ENCODE results near the gene HMG20A. TPM values are rescaled to one million over a fixed set of nuclear protein-coding genes. Genes with fewer than 3 reads are reported as not detected.

HMG20A gene
- total RNA-seq, 1 experiment from 2014 or later, result 60.2 TPM

DNA sequence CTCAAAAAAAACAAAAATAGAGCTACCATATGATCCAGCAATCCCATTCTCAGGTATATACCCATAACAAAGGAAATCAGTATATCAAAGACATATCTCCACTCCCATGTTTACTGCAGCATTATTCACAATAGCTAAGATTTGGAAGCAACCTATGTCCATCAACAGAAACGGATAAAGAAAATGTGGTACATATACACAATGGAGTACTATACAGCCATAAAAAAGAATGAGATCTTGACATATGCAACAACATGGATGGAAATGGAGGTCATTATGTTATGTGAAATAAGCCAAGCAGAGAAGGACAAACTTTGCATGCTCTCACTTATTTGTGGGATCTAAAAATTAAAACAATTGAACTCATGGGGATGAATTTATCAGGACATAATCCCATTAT, 20.4 kb upstream of the HMG20A start:
- H4K20me1 ChIP-seq (ENCODE audit: control insufficient read depth, insufficient read depth, insufficient read length), result no peaks in the 10 kb centered on the region
- H3K27ac ChIP-seq (ENCODE audit: insufficient read length, low read depth, low read length), result no peak overlapping the region
- TF ChIP-seq, protein P1, sequence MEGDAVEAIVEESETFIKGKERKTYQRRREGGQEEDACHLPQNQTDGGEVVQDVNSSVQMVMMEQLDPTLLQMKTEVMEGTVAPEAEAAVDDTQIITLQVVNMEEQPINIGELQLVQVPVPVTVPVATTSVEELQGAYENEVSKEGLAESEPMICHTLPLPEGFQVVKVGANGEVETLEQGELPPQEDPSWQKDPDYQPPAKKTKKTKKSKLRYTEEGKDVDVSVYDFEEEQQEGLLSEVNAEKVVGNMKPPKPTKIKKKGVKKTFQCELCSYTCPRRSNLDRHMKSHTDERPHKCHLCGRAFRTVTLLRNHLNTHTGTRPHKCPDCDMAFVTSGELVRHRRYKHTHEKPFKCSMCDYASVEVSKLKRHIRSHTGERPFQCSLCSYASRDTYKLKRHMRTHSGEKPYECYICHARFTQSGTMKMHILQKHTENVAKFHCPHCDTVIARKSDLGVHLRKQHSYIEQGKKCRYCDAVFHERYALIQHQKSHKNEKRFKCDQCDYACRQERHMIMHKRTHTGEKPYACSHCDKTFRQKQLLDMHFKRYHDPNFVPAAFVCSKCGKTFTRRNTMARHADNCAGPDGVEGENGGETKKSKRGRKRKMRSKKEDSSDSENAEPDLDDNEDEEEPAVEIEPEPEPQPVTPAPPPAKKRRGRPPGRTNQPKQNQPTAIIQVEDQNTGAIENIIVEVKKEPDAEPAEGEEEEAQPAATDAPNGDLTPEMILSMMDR (conservative IDR thresholded peaks at IDR 0.05), result no peak
- no peak overlapping the region for H2AK5ac ChIP-seq (ENCODE audit: insufficient read length, low read length)
- no peaks in the 10 kb centered on the region for H3K4me1 ChIP-seq (ENCODE audit: insufficient read depth, low read length)
- H2BK120ac ChIP-seq (ENCODE audit: low read depth, low read length, poor library complexity, severe bottlenecking), result no peak overlapping the region
- H2BK20ac ChIP-seq (ENCODE audit: low read depth, low read length, poor library complexity, severe bottlenecking), result no peak overlapping the region
- peaks cover 3% of the 10 kb centered on the region; the same call in 1 of the 2 replicates for H3K79me2 ChIP-seq (ENCODE audit: insufficient read depth, low read length)
- H3K9me3 ChIP-seq (ENCODE audit: control insufficient read depth, low read depth, low read length), result no peaks in the 10 kb centered on the region
- no peak overlapping the region for H3K4me2 ChIP-seq (ENCODE audit: insufficient read depth, insufficient read length, low read length)
- Mint-ChIP-seq H3K27ac (no peak overlapping the region), H3K4me3 (no peak overlapping the region), H3K27me3 (ENCODE audit: low read depth) (no peaks in the 10 kb centered on the region), H3K4me1 (peaks cover 1 to 5% of the 10 kb centered on the region in 2 experiments), H3K36me3 (ENCODE audit: insufficient read depth in 1 of 3, low read depth in 3 of 3) (peaks cover 20 to 52% (median 26%) of the 10 kb centered on the region in 3 experiments), H3K9me3 (peaks cover 38 to 39% of the 10 kb centered on the region in 2 experiments)
- no peak overlapping the region for H4K8ac ChIP-seq (replicated peaks; ENCODE audit: insufficient read length, low read depth, low read length)
- H3K27me3 ChIP-seq (ENCODE audit: insufficient read depth, low read length), result no peaks in the 10 kb centered on the region
- no peak overlapping the region for H3K4ac ChIP-seq (ENCODE audit: low read depth, low read length)
- no peak overlapping the region for H2AFZ ChIP-seq (ENCODE audit: low read length)
- DNase-seq, result no peak
- H3T11ph ChIP-seq (ENCODE audit: low read length), result no peak overlapping the region
- H3K23ac ChIP-seq (ENCODE audit: insufficient read length, low read depth, low read length), result no peak overlapping the region
- H3K79me1 ChIP-seq (ENCODE audit: insufficient read depth, low read depth, low read length, poor library complexity, severe bottlenecking), result no peaks in the 10 kb centered on the region
- H4K91ac ChIP-seq (ENCODE audit: insufficient read length, low read depth, low read length), result no peak overlapping the region
- no peak overlapping the region for H4K5ac ChIP-seq (ENCODE audit: insufficient read length, low read depth, low read length)
- no peak overlapping the region for H2BK12ac ChIP-seq (ENCODE audit: insufficient read length, low read depth, low read length)
- no peak overlapping the region for H2BK5ac ChIP-seq (ENCODE audit: insufficient read length, low read length)
- no peak overlapping the region for H3K9ac ChIP-seq (ENCODE audit: extremely low read depth, insufficient read length, low read length)
- WGBS (ENCODE audit: extremely low coverage, insufficient read length, low lambda C conversion rate), result no CpG with 5 or more reads among the region's 1 CpG
- no peaks in the 10 kb centered on the region for H3K23me2 ChIP-seq (ENCODE audit: insufficient read length, low read depth, low read length, poor library complexity, severe bottlenecking)
- H2BK15ac ChIP-seq (ENCODE audit: low read depth, low read length), result no peak overlapping the region
- H3K18ac ChIP-seq (ENCODE audit: insufficient read length, low read depth, low read length), result no peak overlapping the region
- no peak overlapping the region for H3K56ac ChIP-seq (ENCODE audit: insufficient read length, low read depth, low read length)
- H3K14ac ChIP-seq (ENCODE audit: insufficient read depth, low read length), result no peak overlapping the region

All from H9 (cell line).